Measurements from ENCODE around the gene NOX4. TPM values are rescaled to one million over a fixed set of nuclear protein-coding genes. Genes with fewer than 3 reads are reported as not detected.

NOX4 gene
- polyA plus RNA-seq, 3 donors: not detected

GRCh38 chr11:89521792-89522191 lies 30.6 kb upstream of the NOX4 start:
- Histone ChIP-seq H3K4me3 (replicated peaks in 1 of 3; ENCODE audit: low read depth in 2 of 3, low read length in 3 of 3) (no peak overlapping the region), H3K9ac (ENCODE audit: insufficient read depth, low read length, poor library complexity, severe bottlenecking) (no peak overlapping the region), H3K9me3 (replicated peaks in 1 of 2; ENCODE audit: control insufficient read depth in 1 of 2, insufficient read depth in 1 of 2, low read length in 2 of 2) (no peaks in the 10 kb centered on the region), H3K4me2 (replicated peaks; ENCODE audit: extremely low read depth, low read length, poor library complexity, severe bottlenecking) (no peak overlapping the region), H2AFZ (ENCODE audit: insufficient read depth, low read depth, low read length, poor library complexity, severe bottlenecking) (no peak overlapping the region), H4K20me1 (ENCODE audit: insufficient read depth, low read length) (no peaks in the 10 kb centered on the region), H3K27me3 (ENCODE audit: control insufficient read depth in 2 of 2, insufficient read depth in 2 of 2, low read length in 2 of 2) (no peaks in the 10 kb centered on the region), H3K79me2 (ENCODE audit: insufficient read depth, low read length) (no peaks in the 10 kb centered on the region), H3K36me3 (replicated peaks in 1 of 2; ENCODE audit: control insufficient read depth in 1 of 2, insufficient read depth in 2 of 2, low read length in 2 of 2) (no peaks in the 10 kb centered on the region), H3K27ac (ENCODE audit: low read depth in 1 of 2, low read length in 2 of 2) (no peak overlapping the region), H3K4me1 (ENCODE audit: control insufficient read depth in 1 of 2, insufficient read depth in 2 of 2, low read length in 2 of 2) (no peaks in the 10 kb centered on the region)
- H3K9me3 Mint-ChIP-seq: no peaks in the 10 kb centered on the region
- no peak overlapping the region for H3K4me3 Mint-ChIP-seq
- no peak overlapping the region for H3K27ac Mint-ChIP-seq
- no peaks in the 10 kb centered on the region for H3K36me3 Mint-ChIP-seq
- no CpG with 5 or more reads among the region's 1 CpG for WGBS (ENCODE audit: insufficient coverage)
- no peak for DNase-seq
- TF ChIP-seq CTCF (IDR thresholded peaks at IDR 0.05): no peak
- H3K27me3 Mint-ChIP-seq (ENCODE audit: low read depth in 3 of 3): peaks cover 0 to 3% (median 0%) of the 10 kb centered on the region in 3 donors
- no peaks in the 10 kb centered on the region for H3K4me1 Mint-ChIP-seq
- intact Hi-C loops (cut with micrococcal nuclease): no loop called here

- H3K27ac ChIP-seq (ENCODE audit: low read depth in 1 of 2, low read length in 2 of 2): no peak overlapping the region
- no peak overlapping the region for H3K9ac ChIP-seq (ENCODE audit: insufficient read depth, low read length, poor library complexity, severe bottlenecking)
- no peak overlapping the region for H3K4me2 ChIP-seq (replicated peaks; ENCODE audit: extremely low read depth, low read length, poor library complexity, severe bottlenecking)
- DNase-seq: no peak
- H3K4me3 Mint-ChIP-seq: no peak overlapping the region
- no peaks in the 10 kb centered on the region for H3K4me1 Mint-ChIP-seq
- H3K36me3 ChIP-seq (replicated peaks in 1 of 2; ENCODE audit: control insufficient read depth in 1 of 2, insufficient read depth in 2 of 2, low read length in 2 of 2): no peaks in the 10 kb centered on the region
- peaks cover 0 to 3% (median 0%) of the 10 kb centered on the region in 7 donors for H3K9me3 Mint-ChIP-seq
- no peak overlapping the region for H2AFZ ChIP-seq (ENCODE audit: insufficient read depth, low read depth, low read length, poor library complexity, severe bottlenecking)
- intact Hi-C loops (cut with micrococcal nuclease): no loop called here
- no peak overlapping the region for H3K4me3 ChIP-seq (replicated peaks in 1 of 3; ENCODE audit: low read depth in 2 of 3, low read length in 3 of 3)
- H3K27me3 Mint-ChIP-seq (ENCODE audit: low read depth in 3 of 3): peaks cover 0 to 3% (median 0%) of the 10 kb centered on the region in 3 donors
- WGBS (ENCODE audit: insufficient coverage): no CpG with 5 or more reads among the region's 2 CpGs
- no peaks in the 10 kb centered on the region for H3K36me3 Mint-ChIP-seq
- no peaks in the 10 kb centered on the region for H3K79me2 ChIP-seq (ENCODE audit: insufficient read depth, low read length)
- H4K20me1 ChIP-seq (ENCODE audit: insufficient read depth, low read length): no peaks in the 10 kb centered on the region
- H3K27ac Mint-ChIP-seq: no peak overlapping the region
- no peaks in the 10 kb centered on the region for H3K4me1 ChIP-seq (ENCODE audit: control insufficient read depth in 1 of 2, insufficient read depth in 2 of 2, low read length in 2 of 2)
- TF ChIP-seq CTCF (IDR thresholded peaks at IDR 0.05): no peak
- no peaks in the 10 kb centered on the region for H3K27me3 ChIP-seq (ENCODE audit: control insufficient read depth in 2 of 2, insufficient read depth in 2 of 2, low read length in 2 of 2)
- H3K9me3 ChIP-seq (replicated peaks in 1 of 2; ENCODE audit: control insufficient read depth in 1 of 2, insufficient read depth in 1 of 2, low read length in 2 of 2): no peaks in the 10 kb centered on the region
Measured at GRCh38 chr11:89521294-89521693, 30.1 kb upstream of the NOX4 start.

Measured in CD14-positive monocyte (primary cell).